GM18868 (cell line): Measurements from ENCODE around the gene PLK3.
A peak's percentile ranks its signal among the peaks of the same experiment; 100 is the strongest.
"Not testable (repeated sequence)": the region's sequence is repeated elsewhere in the genome, so short reads cannot be mapped to it uniquely, and the experiment has no call there.

Experiments used
- ATAC-seq: cut with Tn5 transposase; IDR thresholded peaks from one replicate; pipeline ENCODE4 v1.9.1; 2021; ENCODE audit warnings: mild to moderate bottlenecking, moderate library complexity; ENCODE audit not compliant: unreplicated experiment

PLK3 gene

DNA sequence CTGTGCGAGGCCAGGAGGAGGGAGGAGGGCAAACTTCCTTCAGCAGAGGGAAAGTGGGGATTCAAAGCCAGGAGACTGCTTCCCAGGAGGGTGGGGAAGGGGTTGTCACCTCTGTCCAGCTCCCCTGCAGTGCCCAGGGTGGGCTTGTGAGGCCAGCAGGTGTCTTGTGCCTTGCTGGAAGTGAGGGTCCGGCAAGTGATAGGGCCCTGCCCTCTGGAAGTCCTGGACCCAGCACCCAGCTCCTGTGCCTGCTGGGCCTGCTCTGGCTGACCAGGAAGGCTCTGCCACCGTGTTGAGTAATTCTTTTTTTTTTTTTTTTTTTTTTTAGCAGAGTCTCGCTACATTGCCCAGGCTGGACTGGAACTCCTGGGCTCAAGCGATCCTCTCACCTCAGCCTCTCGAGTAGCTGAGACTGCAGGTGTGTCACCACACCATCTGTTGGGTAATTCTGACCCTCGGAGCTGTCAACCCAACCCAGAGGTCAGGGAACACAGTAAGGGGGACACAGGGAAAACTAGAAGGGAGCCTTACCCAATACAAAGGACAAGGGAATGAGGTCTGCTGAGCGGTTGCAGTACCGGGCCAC lies 13.2 kb upstream of the PLK3 start:
- no peak for ATAC-seq

DNA sequence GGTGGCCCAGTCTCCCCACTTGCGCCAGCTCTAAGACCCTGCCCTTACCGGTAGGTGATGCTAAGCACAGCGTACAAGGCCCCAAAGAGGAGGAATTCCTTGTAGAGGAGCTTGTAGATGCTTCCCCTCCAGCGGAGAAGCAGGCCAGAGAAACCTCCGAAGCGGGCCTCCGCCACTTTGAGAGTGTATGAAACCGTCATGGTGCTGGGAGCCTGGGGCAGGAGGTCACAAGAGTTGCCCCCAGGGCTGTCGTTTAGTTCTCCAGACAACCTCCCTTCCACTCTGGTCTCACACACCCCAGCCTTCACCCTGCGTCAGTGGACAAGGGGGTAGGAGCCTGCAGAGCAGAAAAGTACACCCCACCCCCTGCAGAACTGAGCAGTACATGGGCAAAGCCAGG lies 12.7 kb upstream of the PLK3 start:
- ATAC-seq: no peak

DNA sequence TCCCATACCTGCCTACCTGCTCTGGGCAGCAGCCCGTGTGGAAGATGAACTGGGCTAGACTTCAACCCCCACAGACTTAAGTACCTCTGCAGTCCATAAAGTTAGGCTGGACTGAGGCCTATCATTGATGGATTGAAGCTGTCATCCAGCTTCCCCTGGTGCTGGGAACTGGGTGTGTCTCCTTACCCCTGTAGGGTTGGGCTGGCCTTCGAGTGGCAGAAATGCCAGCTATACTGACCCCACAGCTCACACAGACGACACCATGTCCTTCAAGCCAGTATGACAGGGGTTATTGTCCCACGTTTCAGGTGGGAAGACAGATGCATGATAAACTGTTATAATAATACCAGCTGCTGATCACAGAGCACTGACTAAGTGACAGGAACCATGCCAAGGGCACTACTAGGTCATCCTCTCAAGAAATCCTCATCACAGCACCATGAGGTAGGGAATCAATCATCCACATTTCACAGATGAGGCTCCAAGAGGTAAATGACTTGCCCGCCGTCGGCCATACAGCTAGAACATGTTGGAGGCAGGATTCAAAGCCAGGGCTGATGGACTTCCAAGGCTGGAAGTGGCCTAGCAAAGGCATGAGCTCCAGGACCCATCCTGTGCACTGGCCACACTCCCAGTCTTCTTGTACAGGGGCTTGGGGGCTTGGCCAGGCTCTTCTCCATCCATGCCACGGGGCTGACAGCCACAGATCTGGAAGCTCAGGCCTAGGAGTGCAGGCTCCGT lies 11.9 kb upstream of the PLK3 start, which contains the start of gene BEST4:
TSS of gene BEST4 (minus strand) at position 51 of the 741 bp plus-strand sequence. CDS start 465 bp downstream, outside the sequence.
- ATAC-seq: no peak

GRCh38 chr1:44790968-44791801 lies 9.0 kb upstream of the PLK3 start:
- no peak for ATAC-seq

- no peak for ATAC-seq
Observed at GRCh38 chr1:44792736-44793502, 7.3 kb upstream of the PLK3 start.

DNA sequence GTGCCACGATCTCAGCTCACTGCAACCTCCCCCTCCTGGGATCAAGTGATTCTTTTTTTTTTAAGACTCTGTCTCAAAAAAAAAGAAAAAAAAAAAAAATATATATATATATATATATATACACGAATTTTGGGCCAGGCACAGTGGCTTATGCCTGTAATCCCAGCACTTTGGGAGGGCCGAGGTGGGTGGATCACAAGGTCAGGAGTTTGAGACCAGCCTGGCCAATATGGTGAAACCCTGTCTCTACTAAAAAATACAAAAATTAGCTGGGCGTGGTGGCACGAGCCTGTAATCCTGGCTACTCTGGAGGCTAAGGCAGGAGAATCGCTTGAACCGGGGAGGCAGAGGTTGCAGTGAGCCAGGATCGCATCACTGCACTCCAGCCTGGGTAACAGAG lies 2.3 kb upstream of the PLK3 start:
- not testable (repeated sequence) for ATAC-seq

GRCh38 chr1:44798481-44799365 lies 1.5 kb upstream of the PLK3 start:
- ATAC-seq: no peak

- ATAC-seq: no peak
Observed at GRCh38 chr1:44801491-44802305, 1.5 kb downstream of the PLK3 start.

DNA sequence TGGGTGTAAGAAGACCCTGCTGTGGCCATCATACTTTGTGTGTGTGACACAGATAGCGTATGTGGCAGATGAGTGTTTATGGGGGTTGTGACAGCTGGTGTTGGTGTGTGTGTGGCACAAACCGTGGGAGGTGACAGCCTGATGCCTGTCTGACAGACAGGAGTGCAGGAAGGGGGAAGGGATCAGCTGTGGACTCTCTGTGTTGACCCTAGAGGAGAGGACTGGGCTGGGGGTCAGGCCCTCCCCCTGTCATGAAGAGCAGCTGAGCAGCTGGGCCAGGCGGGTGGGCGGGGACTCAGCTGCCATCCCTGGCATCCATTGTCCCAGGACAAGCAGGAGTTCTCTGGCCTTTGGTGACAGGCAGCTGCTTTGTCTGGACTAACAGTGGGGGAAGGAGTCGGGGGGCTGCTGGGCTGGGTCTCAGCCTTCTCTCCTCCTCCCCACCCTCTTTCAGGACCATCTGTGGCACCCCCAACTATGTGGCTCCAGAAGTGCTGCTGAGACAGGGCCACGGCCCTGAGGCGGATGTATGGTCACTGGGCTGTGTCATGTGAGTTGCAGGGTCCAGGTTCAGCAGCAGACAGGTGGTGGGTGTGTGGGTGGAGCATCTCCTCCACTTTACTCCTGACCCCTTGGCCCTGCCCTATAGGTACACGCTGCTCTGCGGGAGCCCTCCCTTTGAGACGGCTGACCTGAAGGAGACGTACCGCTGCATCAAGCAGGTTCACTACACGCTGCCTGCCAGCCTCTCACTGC lies 2.3 kb downstream of the PLK3 start:
- no peak for ATAC-seq

DNA sequence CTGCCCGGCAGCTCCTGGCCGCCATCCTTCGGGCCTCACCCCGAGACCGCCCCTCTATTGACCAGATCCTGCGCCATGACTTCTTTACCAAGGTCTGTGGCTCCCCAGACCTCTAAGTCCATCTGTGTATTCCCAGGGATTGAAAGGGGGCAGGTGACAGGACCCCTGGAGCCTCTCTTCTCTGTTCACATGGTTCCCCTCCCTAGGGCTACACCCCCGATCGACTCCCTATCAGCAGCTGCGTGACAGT lies 2.8 kb downstream of the PLK3 start:
- ATAC-seq: no peak

DNA sequence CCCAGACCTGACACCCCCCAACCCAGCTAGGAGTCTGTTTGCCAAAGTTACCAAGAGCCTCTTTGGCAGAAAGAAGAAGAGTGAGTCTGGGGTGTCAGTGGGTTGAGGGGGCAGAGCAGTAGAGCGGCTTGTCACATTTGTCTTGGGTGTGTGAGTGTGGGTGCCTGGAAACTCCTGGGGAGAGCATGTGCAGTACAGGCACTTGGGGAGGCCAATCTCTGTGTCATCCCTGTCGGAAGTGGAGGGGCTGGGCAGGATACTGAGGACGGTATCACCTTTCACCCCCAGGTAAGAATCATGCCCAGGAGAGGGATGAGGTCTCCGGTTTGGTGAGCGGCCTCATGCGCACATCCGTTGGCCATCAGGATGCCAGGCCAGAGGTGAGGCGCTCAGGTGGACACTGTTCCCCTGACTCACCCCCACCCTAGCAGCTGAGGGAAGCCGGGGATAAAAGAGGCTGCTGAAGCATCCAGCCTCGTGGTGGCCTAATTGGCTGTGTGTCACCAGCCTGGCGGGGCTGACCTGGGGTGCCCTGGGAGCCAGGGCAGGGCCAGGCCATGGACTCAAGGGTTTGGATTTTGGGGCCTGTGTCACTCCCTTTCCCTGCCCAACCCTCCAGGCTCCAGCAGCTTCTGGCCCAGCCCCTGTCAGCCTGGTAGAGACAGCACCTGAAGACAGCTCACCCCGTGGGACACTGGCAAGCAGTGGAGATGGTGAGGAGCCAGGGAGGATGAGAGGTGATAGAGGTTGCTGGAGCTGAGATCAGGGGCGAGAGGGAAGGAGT lies 3.3 kb downstream of the PLK3 start:
- ATAC-seq: no peak

DNA sequence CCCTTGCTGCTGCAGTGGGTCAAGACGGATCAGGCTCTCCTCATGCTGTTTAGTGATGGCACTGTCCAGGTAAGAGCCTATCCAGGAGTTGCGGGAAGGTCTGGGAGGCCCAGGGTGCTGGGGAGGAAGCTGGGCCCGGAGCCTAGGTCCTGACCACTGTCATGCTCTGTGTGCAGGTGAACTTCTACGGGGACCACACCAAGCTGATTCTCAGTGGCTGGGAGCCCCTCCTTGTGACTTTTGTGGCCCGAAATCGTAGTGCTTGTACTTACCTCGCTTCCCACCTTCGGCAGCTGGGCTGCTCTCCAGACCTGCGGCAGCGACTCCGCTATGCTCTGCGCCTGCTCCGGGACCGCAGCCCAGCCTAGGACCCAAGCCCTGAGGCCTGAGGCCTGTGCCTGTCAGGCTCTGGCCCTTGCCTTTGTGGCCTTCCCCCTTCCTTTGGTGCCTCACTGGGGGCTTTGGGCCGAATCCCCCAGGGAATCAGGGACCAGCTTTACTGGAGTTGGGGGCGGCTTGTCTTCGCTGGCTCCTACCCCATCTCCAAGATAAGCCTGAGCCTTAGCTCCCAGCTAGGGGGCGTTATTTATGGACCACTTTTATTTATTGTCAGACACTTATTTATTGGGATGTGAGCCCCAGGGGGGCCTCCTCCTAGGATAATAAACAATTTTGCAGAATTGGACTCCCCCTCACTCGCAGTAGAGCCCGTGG lies 5.3 kb downstream of the PLK3 start:
- no peak for ATAC-seq

- ATAC-seq: no peak
Observed at GRCh38 chr1:44806025-44806703, 6.0 kb downstream of the PLK3 start.

- ATAC-seq: no peak
Observed at GRCh38 chr1:44806704-44807363, 6.7 kb downstream of the PLK3 start, which contains the start of gene DYNLT4. Gene DYNLT4 (minus strand): TSS chr1:44807351. CDS start chr1:44806668, 683 bp downstream.

DNA sequence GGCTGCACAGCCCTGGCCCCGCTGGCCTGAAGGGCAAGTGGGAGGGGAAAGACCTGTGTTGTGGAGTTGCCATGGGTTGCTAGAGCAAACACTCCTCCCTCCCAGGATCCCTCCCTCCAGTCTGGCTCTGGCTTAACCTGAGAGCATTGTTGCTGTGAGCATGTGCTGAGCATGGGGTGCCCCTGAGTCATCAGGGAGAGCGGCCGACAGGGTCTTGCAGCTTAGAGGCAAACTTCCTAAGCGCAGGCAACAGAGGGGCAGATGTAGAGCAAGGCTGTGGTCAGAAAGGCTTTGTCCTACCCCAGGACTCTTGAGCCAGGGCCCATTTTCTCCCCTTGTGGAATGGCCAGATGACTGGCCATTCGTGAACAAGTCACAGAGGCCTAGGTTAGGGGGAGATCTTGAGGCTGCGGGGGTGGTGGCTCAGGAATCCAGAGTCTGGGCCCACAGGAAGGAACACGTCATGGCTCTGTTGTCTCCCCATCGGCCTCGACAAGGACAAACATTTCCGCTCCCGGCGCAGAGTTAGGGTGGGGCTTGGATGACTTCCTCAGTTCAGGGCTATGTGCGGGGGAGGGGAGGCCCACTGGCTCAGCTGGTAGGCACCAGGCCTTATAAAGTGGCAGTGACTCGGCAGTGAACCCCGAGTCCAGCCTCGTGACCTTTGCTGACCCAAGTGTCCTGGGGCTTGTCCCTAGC lies 7.3 kb downstream of the PLK3 start:
- peak; percentile 31 for ATAC-seq
